GM19025 (cell line): Measurements from ENCODE around the gene GAS2L2.
"Not testable (repeated sequence)": the region's sequence is repeated elsewhere in the genome, so short reads cannot be mapped to it uniquely, and the experiment has no call there.

Experiments
- ATAC-seq: cut with Tn5 transposase; IDR thresholded peaks from one replicate; pipeline ENCODE4 v1.9.1; 2021; ENCODE audit warnings: mild to moderate bottlenecking, low read depth, moderate library complexity; ENCODE audit not compliant: unreplicated experiment

GAS2L2 gene

DNA sequence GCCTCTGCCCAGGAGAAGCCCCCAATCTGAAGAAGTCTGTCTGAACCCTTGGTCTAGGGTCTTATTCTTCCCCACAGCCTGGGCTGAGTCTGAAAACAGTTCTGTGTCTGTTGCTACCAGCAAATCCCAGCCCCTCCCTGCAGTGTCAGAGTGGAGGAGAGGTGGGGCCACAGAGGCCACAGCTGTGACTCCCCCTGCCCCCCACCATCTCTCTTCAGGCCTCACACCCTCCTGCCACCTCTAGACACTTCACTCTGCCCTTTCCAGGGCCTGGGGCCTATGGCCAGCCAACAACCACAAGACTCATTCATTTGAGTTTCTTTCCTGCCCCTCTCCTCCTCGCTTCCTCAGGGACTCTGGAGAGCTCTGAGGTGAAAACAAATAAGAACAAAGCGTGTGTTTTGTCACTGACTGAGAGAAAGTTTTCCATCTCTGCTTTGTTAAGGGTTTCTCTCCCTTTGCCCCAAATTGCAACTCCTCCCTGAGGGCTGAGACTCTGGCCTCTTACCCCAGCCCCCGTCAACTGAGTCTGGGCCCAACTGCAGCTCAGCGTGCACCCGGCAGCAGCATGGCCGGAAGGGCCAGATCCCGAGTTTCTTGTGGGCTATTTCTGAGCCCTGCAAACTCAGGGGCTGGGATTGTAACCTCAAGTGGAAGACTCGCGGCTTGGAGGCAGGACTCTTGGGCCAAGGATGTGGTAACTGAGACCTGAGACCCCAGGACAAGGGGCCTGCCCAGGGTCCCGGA, 20.8 kb upstream of the GAS2L2 start:
- ATAC-seq, result no peak

DNA sequence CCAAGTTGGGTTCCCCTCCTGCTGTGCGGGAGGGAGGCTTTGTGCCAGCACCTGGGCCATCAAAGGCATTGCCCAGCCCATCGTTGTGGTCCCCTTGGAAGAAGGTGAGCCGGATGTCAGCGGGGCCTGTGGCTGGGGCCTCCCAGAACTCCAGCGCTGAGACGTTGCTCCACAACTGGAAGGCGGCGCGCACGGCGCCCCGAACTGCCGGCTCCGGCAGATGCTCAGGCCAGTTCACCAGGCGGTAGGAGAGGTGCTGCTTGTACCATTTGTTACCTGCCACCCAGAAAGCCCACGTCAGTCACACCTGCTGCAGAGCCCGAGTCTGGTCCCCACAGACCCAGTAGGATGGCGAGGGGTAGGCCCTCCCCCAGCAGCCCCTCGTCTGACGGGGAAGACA, 20.1 kb upstream of the GAS2L2 start:
- no peak for ATAC-seq

DNA sequence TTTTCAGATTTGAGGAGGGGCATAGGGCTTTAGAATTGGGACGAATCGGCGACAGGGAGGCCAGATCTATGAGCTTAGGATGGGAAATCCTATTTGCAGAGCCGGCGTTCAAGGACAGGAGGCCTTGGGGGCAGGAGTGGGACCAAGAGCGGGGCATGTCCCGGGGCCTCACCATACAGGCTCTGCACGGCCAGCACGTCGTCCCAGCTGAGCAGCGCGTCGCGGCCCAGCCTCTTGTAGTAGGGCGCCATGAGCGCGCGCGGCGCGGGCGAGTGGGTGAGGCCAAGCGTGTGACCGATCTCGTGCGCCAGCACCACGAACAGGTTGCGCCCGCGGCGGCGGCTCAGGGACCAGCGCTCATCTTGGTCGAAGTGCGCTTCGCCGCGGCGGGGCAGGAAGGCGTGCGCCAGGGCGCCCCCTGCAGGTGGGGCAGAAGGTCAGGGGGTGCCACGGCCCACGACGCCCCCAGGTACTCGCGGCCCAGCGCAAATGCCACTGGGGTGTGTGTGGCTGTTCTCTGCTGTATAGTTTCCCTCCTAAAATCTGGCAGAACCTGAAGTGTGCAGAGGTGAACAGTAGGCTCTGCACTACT, 17.0 kb upstream of the GAS2L2 start:
- no peak for ATAC-seq

DNA sequence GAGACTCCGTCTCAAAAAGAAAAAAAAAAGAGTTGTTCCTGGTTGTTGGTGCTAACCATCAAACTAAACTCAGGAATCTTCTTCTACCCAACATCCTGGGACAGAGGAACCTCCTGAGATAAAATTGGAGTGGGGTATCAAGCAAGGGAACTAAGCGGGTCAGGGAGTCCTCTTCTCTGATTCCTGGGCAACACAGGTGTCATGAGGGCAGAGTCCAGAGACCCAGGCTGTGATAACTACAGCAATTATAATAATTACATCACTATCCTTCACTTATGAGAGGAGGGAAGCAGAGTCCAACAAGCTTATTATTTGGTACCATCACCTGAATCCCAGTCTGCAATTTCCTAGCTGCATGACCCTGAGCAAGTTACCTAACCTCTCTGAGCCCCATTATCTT, 15.8 kb upstream of the GAS2L2 start:
- ATAC-seq, result no peak

DNA sequence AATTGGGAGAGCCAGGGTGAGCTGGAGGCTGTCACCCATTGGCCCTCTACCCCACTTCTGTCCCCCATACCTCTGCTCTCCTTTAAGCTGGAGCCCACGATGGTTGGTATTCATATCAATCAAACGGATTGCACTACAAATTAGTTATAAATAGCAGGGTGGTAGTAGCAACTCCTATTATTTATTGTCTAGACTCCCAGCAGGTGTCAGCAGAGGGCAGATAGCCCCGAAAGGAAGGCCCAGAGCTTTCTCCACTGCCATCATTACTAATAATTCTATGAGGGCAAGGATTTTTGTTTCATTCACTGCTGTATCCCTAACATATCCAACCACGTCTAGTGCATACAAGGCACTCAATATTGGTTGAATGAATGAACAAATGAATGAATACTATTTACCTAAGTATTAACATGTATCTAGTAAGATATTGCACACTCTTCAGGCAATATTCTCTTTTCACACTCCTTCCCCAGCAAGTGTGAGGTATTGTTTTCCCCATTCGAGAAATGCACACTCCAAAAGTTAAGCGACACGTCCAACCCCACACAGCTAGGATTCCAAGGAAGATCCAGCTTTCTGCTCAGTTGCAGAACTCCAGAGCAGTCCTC, 14.0 kb upstream of the GAS2L2 start:
- no peak for ATAC-seq

DNA sequence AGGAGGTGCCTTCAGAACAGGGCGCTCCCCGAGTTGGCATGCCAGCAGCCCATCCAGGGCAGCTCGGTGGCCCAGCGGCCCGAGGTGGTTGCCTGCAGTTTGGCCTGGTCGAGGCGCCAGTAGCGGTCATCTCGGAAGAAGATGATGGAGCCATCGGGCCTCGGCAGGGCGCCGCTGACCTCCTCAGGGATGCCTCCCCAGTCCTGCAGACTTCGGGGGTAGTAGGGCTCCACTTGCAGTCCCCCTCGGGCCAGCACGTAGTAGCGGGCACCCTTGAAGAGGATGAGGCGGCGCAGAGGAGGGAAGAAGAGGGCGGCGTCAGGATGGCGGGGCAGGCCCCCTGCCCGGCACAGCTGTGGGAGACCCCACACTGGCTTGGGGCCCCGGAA, 13.4 kb upstream of the GAS2L2 start:
- no peak for ATAC-seq

DNA sequence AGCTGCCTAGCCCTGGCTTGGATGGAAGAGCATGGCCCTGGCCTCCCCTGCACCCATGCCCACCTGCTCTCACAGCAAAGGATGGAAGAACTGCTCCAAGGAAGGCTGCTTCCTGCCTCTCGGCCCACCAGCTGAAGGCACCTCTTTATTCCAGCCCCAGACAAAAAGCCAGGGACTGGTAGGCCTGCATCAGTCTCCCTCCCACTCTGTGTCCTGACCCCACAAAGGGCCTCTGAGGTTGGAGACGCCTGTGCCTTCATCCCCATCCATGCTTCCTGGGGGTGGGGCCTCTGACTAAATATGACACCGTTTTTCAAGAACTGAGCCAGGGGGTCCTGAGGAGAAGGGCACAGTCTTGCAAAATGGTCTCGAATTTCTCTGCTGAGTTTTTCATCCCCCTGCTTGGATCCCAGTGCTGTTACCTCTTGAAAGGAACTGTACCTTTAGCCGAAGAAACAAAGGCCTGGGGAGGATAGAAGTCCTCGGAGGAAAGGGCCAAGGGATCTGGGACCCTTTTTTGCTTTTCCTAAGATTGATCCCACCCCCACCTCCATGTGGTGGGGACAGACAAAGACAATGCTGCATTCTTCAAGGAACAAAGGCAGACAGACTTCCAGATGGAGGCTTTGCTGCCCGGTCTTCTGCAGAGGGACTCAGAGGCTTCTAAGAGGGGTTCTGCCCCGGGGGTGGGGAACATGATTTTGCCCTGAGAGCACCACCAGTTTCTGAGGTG, 12.9 kb upstream of the GAS2L2 start:
- no peak for ATAC-seq

DNA sequence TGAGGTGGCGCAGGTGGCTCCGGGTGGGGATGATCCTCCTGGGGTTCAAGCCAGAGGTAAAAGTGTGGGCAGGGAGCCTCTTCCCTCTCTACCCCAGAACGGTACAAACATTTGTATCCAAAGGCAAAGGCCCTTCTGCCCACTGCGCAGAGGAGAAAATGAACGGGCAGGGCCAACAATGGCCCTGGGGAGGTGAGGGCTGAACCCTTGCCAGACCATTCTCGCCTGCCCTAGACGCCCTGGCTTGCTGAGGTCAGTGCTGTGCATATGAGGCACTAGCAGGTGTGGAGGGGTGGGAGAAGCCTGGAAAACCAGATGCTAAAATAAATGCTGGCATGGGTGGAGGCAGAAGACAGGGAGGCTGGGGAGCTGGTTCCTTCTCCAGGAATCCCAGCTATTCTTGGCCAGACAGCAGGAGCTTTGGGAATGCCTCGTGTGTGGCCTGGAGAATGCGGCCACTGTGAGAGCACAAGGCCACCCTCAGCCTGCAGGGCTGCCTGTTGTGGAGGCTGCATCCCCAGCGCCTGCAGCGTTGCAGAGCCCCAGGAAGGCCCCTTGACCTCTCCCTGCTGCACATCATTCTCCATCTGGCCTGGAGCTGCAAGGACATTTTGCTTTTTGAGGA, 12.2 kb upstream of the GAS2L2 start:
- ATAC-seq, result no peak

DNA sequence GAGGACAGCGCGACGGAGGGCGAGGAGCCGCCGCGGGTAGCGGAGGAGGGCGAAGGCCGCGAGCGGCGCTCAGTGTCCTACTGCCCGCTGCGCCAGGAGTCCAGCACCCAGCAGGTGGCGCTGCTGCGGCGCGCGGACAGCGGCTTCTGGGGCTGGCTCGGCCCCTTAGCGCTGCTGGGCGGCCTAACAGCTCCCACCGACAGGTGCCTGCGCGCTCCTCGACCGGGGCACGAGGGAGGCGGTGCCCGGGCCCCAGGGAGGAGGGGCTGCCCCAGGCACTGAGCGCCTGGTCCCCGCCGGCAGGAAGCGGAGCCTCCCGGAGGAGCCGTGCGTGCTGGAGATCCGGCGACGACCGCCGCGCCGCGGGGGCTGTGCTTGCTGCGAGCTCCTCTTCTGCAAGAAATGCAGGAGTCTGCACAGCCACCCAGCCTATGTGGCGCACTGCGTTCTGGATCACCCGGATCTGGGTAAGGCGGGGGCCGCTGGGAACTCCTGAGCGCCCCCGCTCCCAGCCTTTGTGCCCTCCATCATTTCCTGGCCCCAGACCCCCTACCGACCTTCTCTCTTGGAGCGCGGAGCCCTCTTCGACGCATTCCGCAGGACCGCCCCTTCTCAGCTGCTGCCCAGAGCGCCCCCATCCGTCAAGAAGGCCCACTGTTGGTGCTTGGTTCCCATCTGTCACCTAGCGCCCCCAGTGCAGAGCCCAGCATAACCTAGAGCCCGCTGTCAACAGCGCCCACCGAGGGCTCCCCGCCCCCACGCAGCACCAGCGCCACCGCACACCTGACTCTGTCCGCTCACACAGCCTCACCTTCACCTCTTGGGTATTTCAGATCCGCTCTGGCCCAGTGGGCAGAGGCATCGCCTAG, 11.3 kb upstream of the GAS2L2 start:
- peak; percentile 86 for ATAC-seq

DNA sequence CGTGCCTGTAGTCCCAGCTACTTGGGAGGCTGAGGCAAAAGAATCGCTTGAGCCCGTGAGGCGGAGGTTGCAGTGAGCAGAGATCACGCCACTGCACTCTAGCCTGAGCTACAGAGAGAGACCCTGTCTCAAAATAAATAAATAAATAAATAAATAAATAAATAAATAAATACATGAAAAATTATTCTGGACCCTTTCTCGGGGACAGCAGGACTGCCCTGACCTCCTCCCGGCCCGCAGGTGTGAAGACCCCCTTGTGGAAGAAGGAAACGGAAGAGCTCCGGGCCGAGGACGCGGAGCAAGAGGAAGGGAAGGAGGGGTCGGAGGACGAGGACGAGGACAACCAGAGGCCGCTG, 10.7 kb upstream of the GAS2L2 start:
- ATAC-seq, result no peak

DNA sequence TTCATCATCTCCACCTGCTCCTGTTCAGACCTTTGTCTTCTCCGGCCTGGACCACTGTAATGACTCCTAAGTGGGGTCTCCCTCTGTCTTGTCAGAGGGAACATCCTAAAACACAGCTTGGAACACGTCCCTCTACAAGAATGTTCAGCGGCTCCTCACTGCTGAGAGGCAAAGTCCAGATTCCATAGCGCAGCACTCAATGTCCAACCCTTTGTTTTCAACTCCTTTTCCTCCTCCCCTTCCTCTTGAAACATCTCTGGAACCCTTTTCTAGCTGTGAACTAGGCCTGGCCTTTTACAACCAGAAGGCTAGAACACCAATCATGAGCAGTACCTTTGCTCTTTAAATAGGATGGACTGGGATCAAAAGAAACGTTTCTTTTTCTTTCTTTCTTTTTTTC, 8.6 kb upstream of the GAS2L2 start:
- no peak for ATAC-seq

DNA sequence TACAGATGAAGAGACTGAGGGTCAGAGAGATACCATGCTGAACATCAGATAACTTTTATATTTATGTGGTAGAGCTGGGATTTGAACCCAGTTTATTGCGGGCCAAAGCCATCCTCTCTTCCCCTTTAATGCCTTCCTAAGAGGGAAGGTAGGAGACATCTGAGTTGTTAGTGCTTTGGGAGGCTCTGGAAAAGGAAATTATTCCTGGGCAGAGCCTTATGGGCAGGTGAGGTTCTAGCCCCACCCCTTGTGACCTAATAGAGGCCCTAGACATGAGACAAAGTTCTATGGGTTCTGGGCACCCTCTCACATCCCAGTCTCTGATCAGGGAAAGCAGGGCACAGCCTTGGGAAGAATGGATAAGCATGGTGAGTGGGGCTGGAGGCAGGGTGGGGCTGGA, 7.5 kb upstream of the GAS2L2 start, which contains the start of gene C17orf50:
Gene C17orf50 (plus strand): TSS at position 301 of the 400 bp plus-strand sequence. CDS start 55 bp downstream, at position 356.
- ATAC-seq, result no peak

DNA sequence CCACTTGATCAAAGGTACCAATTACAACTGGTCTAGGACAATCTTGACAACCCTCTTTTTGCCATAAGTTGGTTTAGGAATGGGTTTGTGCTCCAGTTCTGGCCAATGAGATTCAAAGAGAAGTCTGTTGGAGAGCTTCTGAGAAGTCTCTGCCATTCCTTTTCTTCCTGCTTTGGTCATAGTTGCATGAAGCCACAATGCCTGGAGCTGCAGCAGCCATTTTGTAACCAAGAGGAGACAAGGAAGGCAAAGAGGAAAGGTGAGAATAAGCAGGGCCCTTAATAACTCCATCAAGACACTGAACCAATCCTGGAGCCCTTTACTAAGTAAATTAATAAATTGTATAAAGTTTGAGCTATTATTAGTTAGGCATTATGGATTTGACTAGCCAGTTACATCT, 4.2 kb upstream of the GAS2L2 start:
- no peak for ATAC-seq

DNA sequence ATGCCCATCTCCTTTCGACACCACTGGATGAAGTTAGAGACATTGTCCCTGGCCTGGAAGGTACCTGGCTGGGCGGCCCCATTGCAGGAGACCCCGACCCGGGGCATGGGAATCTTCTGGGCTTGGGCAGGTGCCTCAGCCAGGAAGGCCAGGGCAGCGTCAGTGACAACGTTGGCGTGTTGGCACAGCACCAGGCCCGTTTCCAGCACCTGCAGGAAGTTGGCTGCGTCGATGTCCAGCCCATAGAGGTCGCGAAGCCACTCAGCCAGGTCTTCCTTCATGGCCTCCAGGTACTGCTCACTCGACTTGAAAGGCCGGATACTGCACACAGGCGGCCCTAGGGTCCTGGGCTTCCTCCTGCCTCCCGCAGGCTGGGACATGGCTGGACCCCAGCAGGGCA, 568 bp downstream of the GAS2L2 start:
- no peak for ATAC-seq

DNA sequence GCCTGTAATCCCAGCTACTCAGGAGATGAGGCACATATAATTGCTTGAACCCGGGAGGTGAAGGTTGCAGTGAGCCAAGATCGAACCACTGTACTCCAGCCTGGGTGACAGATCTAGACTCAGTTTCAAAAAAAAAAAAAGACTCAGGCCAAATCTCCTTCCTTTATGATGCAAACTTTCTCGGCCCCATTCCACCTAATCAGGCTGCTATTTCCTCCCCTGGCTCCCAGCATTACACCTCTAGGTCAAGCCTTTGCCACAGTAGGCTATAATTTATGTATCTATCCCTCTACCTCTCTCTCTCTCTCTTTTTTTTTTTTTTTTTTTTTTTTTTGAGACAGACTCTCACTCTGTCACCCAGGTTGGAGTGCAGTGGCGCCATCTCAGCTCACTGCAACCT, 1.5 kb downstream of the GAS2L2 start:
- not testable (repeated sequence) for ATAC-seq

DNA sequence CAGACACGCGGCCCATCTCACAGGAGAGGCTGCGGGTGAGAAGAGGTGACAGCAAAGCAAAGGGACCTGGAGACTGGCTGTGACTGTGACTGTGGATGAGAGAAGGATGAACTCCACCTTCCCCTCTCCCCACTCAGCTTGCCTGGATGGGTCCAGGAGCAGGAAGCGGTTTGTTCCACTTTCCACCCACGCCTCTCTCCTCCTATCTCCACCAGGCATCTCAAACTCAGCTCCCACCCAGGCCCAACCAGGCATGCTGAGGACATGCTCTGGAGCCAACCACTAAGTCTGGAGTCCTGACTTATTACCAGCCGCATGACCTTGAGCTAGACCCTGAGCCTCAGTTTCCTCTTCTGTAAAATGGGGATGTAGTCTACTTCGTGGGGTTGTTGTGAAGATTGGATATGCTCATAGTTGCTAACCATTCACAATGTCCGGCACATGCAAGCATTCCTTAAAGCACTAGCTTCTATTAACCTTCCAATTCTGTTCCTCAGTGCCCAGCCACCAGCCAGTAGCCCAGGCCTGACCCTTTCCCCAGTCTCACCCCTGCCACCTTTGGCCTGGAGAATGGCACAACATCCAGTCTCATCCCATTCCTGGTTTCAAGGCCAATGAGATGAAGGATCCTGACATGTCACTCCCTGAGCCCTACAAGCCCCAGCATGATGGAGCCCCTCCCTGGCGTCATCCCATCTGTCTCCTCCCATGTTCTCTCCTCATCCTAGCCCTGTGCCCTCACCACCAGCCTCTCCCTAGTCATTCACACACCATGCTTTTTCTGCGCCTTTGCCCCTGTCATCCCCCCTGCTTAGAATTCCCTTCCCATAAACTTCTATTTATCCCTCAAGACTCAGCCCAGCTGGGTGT, 2.3 kb downstream of the GAS2L2 start:
- ATAC-seq, result no peak

DNA sequence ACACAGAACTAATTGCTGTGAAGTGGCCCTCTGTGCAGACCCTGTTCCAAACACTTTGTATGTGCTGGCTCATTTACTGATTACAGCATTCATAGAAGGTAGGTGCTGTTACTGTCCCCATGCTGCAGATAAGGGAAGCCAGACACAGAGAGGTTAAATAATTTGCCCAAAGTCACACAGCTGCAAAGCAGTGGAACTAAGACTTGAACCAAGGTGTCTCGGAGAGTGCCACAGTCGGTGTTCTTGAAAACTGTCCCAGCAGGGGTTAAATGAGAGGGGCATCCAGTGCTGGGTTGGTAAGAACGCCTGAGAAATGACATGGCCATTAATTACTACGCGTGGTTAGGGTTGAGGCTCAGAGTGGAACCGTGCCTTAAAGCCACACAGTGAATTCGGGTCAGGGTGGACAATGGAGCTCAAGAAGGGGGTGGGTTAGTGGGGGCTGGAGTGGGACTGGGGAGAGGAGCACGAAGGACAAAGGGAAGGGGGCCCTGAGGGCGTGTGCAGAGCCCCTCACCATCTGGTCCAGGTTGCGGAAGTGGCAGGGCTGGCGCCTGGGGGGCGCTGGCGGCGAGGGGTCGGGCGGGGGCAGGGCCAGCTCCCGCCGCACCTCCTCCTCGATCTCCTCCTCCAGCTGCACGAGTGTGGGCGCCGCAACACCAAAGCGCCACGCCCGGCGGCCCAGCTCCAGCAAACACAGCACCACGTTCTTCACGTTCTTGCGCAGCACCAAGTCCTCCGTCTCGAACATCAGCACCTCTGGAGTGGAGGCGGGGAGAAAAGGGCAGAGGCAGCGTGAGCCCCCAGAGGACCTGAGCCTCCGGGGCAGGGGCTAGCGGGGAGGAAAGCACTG, 3.3 kb downstream of the GAS2L2 start:
- no peak for ATAC-seq

DNA sequence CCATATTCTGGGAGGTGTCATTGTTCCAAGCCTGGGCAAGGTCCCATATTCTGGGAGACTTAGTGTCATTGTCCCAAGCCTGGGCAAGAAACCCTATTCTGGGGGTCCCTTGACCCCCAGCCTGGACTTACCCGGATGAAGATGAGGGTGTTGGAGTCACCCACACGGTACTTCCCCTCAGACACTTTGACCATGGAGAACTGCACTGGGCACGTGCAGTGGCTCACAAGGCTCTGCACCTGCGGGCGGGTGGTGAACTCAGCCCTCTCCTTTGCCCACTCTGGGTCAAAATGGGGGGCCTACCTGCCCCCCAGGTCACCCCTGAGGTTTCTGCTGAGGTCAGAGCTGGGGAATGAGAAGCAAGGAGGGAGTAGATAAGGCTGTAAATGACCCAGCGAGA, 4.1 kb downstream of the GAS2L2 start:
- no peak for ATAC-seq
